Activated CD4-positive, alpha-beta memory T cell treated with anti-CD3 and anti-CD28 coated beads for 36 hours (primary cell): ENCODE results near the gene INO80. TPM values are rescaled to one million over a fixed set of nuclear protein-coding genes. Genes with fewer than 3 reads are reported as not detected.

Experiments
- CTCF ChIA-PET: fragments of 350-600 bp; sonication (Branson Sonifier 250); formaldehyde crosslinking; loops from one replicate; lab custom pipeline; 2021; ENCODE audit warnings: antibody characterized with exemption, inconsistent platforms; lab: Charles Lee
- POLR2A ChIA-PET: fragments of 350-600 bp; sonication (Branson Sonifier 250); formaldehyde crosslinking; loops from one replicate; lab custom pipeline; 2021; ENCODE audit warnings: antibody characterized with exemption; lab: Charles Lee
- DNase-seq: peaks from one replicate; pipeline ENCODE4 v3.0.0-alpha.2; 2020
- H3K27ac Mint-ChIP-seq: one replicate; pipeline ENCODE4 v1.8.0; 2021; ENCODE audit warnings: mixed read lengths
- H3K27me3 Mint-ChIP-seq: one replicate; pipeline ENCODE4 v1.8.0; 2021; ENCODE audit warnings: mixed read lengths
- H3K36me3 Mint-ChIP-seq: one replicate; pipeline ENCODE4 v1.8.0; 2021; ENCODE audit warnings: mixed read lengths
- H3K4me1 Mint-ChIP-seq: one replicate; pipeline ENCODE4 v1.8.0; 2021; ENCODE audit warnings: low read depth, mixed read lengths
- H3K4me3 Mint-ChIP-seq: one replicate; pipeline ENCODE4 v1.8.0; 2021; ENCODE audit warnings: mild to moderate bottlenecking, mixed read lengths
- H3K9me3 Mint-ChIP-seq: one replicate; pipeline ENCODE4 v1.8.0; 2021; ENCODE audit warnings: mixed read lengths
- intact Hi-C: fragments of 100-400 bp; cut with micrococcal nuclease; formaldehyde crosslinking; loops from one replicate; pipeline ENCODE4 v1.15.1; 2023
- total RNA-seq, 2 experiments: library from RNA; stranded (reverse); gene quantifications; one replicate each; pipeline ENCODE4 v1.2.3, GENCODE V29; 2021

Gene INO80
- total RNA-seq, 2 experiments from 2014 or later, result 19.9 to 22.8 TPM

- ChIA-PET CTCF (interaction anchor here (0.6 kb wide), 1 partner anchor 17 kb away, joined by 3 read pairs; no protein-coding TSS in a partner anchor), POLR2A (interaction anchor here (0.5 kb wide), 1 partner anchor 664 kb away, joined by 3 read pairs; no protein-coding TSS in a partner anchor)
- DNase-seq, result no peak
- intact Hi-C loops, result no loop called here
- H3K9me3 Mint-ChIP-seq, result peaks cover 9% of the 10 kb centered on the region
- H3K27me3 Mint-ChIP-seq, result no peaks in the 10 kb centered on the region
- H3K4me3 Mint-ChIP-seq, result no peak overlapping the region
- H3K36me3 Mint-ChIP-seq, result peaks cover 61% of the 10 kb centered on the region
- no peak overlapping the region for H3K27ac Mint-ChIP-seq
- H3K4me1 Mint-ChIP-seq, result no peaks in the 10 kb centered on the region
Observed at GRCh38 chr15:41066516-41066915, 49.6 kb downstream of the INO80 start.

- intact Hi-C loops, result no loop called here
- POLR2A ChIA-PET, result interaction anchor here (0.6 kb wide), 1 partner anchor 218 kb away, joined by 4 read pairs; no protein-coding TSS in a partner anchor
- CTCF ChIA-PET, result no interaction called here
- Mint-ChIP-seq H3K4me1 (no peaks in the 10 kb centered on the region), H3K27ac (no peak overlapping the region), H3K36me3 (peaks cover 65% of the 10 kb centered on the region), H3K9me3 (peaks cover 9% of the 10 kb centered on the region), H3K4me3 (no peak overlapping the region), H3K27me3 (no peaks in the 10 kb centered on the region)
- no peak for DNase-seq
Observed at GRCh38 chr15:41061667-41062066, 54.4 kb downstream of the INO80 start.

DNA sequence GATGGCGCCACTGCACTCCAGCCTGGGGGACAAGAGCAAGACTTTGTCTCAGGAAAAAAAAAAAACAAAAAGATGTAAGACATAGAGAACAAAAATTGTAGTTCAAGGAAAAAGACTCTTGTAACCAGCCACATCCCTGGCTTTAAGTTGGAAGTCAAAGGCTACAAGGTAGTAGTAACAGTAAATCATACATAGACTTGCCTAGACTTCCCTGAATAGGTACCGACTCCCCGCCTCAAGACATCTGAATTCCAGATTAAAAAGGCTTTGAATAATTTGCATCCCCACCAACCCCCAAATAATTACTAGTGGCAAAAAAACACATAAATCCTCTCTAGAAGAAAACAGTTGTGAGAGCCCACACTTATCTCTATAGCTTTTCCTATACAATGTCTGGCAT is 55.6 kb downstream of the INO80 start:
- ChIA-PET CTCF (interaction anchor here (1.7 kb wide), 1 partner anchor 154 kb away, joined by 4 read pairs; no protein-coding TSS in a partner anchor), POLR2A (no interaction called here)
- no peak overlapping the region for H3K4me3 Mint-ChIP-seq
- peaks cover 66% of the 10 kb centered on the region for H3K36me3 Mint-ChIP-seq
- H3K27me3 Mint-ChIP-seq, result no peaks in the 10 kb centered on the region
- no peaks in the 10 kb centered on the region for H3K4me1 Mint-ChIP-seq
- peaks cover 9% of the 10 kb centered on the region for H3K9me3 Mint-ChIP-seq
- intact Hi-C loops, result no loop called here
- no peak overlapping the region for H3K27ac Mint-ChIP-seq
- no peak for DNase-seq

GRCh38 chr15:41056810-41057209 is 59.3 kb downstream of the INO80 start:
- intact Hi-C loops, result no loop called here
- no peak overlapping the region for H3K27ac Mint-ChIP-seq
- no peak for DNase-seq
- no peak overlapping the region for H3K4me3 Mint-ChIP-seq
- ChIA-PET CTCF (no interaction called here), POLR2A (no interaction called here)
- no peaks in the 10 kb centered on the region for H3K4me1 Mint-ChIP-seq
- H3K9me3 Mint-ChIP-seq, result peaks cover 2% of the 10 kb centered on the region
- peaks cover 54% of the 10 kb centered on the region for H3K36me3 Mint-ChIP-seq
- no peaks in the 10 kb centered on the region for H3K27me3 Mint-ChIP-seq

DNA sequence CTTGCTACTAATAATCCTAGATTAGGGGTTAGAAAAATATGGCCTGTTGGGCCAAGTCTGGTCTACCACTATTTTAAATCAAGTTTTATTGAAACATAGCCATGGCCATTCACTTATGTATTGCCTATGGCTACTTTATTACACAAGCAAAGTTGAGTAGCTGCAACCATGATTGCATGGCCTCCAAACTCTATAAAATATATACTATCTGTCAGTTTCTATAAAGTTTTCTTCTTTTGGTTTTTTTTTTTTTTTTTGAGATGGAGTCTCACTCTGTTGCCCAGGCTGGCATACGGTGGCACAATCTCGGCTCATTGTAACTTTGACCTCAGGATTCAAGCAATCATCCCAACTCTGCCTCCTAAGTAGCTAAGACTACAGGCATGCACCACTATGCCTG is 60.4 kb downstream of the INO80 start:
- Mint-ChIP-seq H3K4me1 (no peaks in the 10 kb centered on the region), H3K36me3 (peaks cover 55% of the 10 kb centered on the region), H3K27ac (no peak overlapping the region), H3K4me3 (no peak overlapping the region), H3K9me3 (no peaks in the 10 kb centered on the region), H3K27me3 (no peaks in the 10 kb centered on the region)
- intact Hi-C loops, result no loop called here
- POLR2A ChIA-PET, result no interaction called here
- DNase-seq, result no peak
- CTCF ChIA-PET, result interaction anchor here (1.0 kb wide), 1 partner anchor 114 kb away, joined by 4 read pairs; no protein-coding TSS in a partner anchor

DNA sequence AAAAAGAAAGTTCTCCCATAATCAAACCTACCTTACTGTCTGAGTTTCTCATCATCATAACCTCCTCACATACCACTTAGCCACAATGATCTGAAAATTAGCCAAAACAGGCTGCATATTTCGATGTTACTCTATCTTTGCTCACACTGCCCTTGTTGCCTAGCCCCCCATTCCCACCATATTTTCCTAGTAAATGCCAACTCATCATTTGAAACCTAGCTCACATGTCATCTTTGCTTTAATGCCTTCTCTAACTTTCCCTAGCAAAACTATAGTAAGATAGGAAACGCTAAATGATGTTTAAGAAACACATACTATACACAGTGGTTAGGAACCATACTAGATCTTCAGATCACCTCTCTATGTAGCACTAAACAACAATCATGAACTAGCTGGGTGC is 64.9 kb downstream of the INO80 start:
- CTCF ChIA-PET, result no interaction called here
- intact Hi-C loops, result no loop called here
- Mint-ChIP-seq H3K27ac (no peak overlapping the region), H3K4me3 (no peak overlapping the region), H3K27me3 (no peaks in the 10 kb centered on the region), H3K36me3 (peaks cover 46% of the 10 kb centered on the region), H3K9me3 (no peaks in the 10 kb centered on the region), H3K4me1 (no peaks in the 10 kb centered on the region)
- no peak for DNase-seq
- POLR2A ChIA-PET, result no interaction called here

DNA sequence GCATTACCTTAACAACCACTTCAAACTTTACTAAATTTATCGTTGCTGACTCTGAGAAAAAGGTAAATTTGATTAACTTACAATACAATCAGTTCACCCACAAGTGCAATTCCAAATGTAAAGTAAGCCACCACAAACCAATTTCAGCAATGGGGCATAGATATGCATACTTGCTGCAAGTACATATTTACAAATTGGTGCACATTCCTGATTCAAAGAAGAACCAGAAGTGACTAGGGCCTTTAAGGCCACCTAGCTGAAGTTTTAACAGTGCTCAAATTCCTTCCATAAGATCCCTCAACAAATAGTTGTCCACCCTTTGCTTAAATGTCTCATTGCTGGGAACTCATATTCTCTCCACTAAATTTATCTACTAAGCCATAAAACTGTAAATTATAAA is 67.2 kb downstream of the INO80 start:
- H3K9me3 Mint-ChIP-seq, result no peaks in the 10 kb centered on the region
- intact Hi-C loops, result no loop called here
- no peaks in the 10 kb centered on the region for H3K4me1 Mint-ChIP-seq
- no peak overlapping the region for H3K4me3 Mint-ChIP-seq
- no peak for DNase-seq
- CTCF ChIA-PET, result no interaction called here
- no peak overlapping the region for H3K27ac Mint-ChIP-seq
- peaks cover 41% of the 10 kb centered on the region for H3K36me3 Mint-ChIP-seq
- no peaks in the 10 kb centered on the region for H3K27me3 Mint-ChIP-seq
- POLR2A ChIA-PET, result no interaction called here

GRCh38 chr15:41048397-41048796 is 67.7 kb downstream of the INO80 start:
- intact Hi-C loops, result no loop called here
- no peaks in the 10 kb centered on the region for H3K9me3 Mint-ChIP-seq
- H3K4me3 Mint-ChIP-seq, result no peak overlapping the region
- no peak for DNase-seq
- H3K27me3 Mint-ChIP-seq, result no peaks in the 10 kb centered on the region
- CTCF ChIA-PET, result interaction anchor here (0.7 to 0.9 kb wide), 2 partner anchors 66 to 137 kb away, joined by 3 to 4 read pairs; no protein-coding TSS in a partner anchor
- POLR2A ChIA-PET, result no interaction called here
- H3K4me1 Mint-ChIP-seq, result no peaks in the 10 kb centered on the region
- H3K36me3 Mint-ChIP-seq, result peaks cover 42% of the 10 kb centered on the region
- H3K27ac Mint-ChIP-seq, result no peak overlapping the region

- Mint-ChIP-seq H3K27ac (no peak overlapping the region), H3K36me3 (peaks cover 49% of the 10 kb centered on the region), H3K4me3 (no peak overlapping the region), H3K27me3 (no peaks in the 10 kb centered on the region), H3K4me1 (no peaks in the 10 kb centered on the region), H3K9me3 (no peaks in the 10 kb centered on the region)
- DNase-seq, result no peak
- intact Hi-C loops, result no loop called here
- ChIA-PET POLR2A (no interaction called here), CTCF (no interaction called here)
Observed at GRCh38 chr15:41047474-41047873, 68.6 kb downstream of the INO80 start.

DNA sequence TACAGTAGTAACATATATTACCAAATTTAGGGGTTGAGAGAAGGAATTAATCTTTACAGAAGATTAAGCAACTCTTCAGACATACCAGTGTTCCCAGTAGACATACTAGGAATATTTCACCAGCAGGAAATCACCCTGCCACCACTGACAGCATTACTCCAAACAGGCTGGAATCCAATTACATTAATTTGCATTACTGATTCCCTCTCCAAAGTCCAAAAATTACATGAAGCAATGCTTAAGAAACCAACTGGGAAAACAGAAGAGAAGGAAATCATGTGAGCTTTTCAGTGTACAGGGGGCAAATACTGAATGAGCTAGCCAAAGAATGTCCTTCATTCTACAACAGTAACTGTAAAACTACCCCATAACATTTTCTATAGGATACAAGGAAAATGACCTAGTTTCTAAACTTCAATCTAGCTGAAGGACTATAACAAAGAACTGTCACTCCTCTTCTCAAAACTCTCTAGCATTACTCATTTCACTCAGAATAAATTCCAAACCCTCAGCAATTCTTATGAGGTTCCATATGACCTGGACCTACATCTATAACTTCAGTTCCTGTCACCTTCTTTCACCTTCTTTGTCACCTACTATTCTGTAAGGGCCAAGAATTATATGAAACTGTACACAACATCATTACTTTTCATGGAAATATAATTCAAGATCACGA is 72.7 kb downstream of the INO80 start:
- H3K4me3 Mint-ChIP-seq, result no peak overlapping the region
- peaks cover 31% of the 10 kb centered on the region for H3K36me3 Mint-ChIP-seq
- DNase-seq, result no peak
- no peaks in the 10 kb centered on the region for H3K9me3 Mint-ChIP-seq
- intact Hi-C loops, result no loop called here
- ChIA-PET POLR2A (no interaction called here), CTCF (no interaction called here)
- H3K27me3 Mint-ChIP-seq, result no peaks in the 10 kb centered on the region
- no peaks in the 10 kb centered on the region for H3K4me1 Mint-ChIP-seq
- H3K27ac Mint-ChIP-seq, result no peak overlapping the region

GRCh38 chr15:41042851-41043250 is 73.2 kb downstream of the INO80 start:
- Mint-ChIP-seq H3K27me3 (no peaks in the 10 kb centered on the region), H3K27ac (no peak overlapping the region), H3K4me1 (no peaks in the 10 kb centered on the region), H3K36me3 (peaks cover 30% of the 10 kb centered on the region), H3K4me3 (no peak overlapping the region), H3K9me3 (no peaks in the 10 kb centered on the region)
- DNase-seq, result no peak
- intact Hi-C loops, result no loop called here
- POLR2A ChIA-PET, result no interaction called here
- CTCF ChIA-PET, result no interaction called here

- H3K4me1 Mint-ChIP-seq, result no peaks in the 10 kb centered on the region
- DNase-seq, result no peak
- no peak overlapping the region for H3K4me3 Mint-ChIP-seq
- ChIA-PET POLR2A (no interaction called here), CTCF (no interaction called here)
- H3K9me3 Mint-ChIP-seq, result no peaks in the 10 kb centered on the region
- H3K27ac Mint-ChIP-seq, result no peak overlapping the region
- H3K27me3 Mint-ChIP-seq, result no peaks in the 10 kb centered on the region
- peaks cover 25% of the 10 kb centered on the region for H3K36me3 Mint-ChIP-seq
- intact Hi-C loops, result loop anchor here (10.0 kb wide), 1 partner anchor 146 kb away; no protein-coding TSS in a partner anchor
Observed at GRCh38 chr15:41039121-41039520, 77.0 kb downstream of the INO80 start.

DNA sequence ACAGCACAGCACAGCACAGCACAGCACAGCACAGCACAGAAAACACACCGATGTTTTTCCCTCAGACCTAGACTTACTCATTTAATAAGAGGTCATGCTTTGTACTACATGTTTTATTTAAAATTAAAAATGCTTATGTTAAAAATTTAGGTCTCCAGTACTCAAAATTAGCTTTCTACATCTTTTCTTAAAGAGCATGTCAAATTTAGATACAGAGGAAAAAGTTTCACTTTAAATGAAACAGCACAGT is 84.1 kb downstream of the INO80 start:
- CTCF ChIA-PET, result interaction anchor here (1.3 kb wide), 1 partner anchor 154 kb away, joined by 4 read pairs; no protein-coding TSS in a partner anchor
- H3K27me3 Mint-ChIP-seq, result no peaks in the 10 kb centered on the region
- H3K27ac Mint-ChIP-seq, result no peak overlapping the region
- peaks cover 16% of the 10 kb centered on the region for H3K36me3 Mint-ChIP-seq
- H3K4me1 Mint-ChIP-seq, result peaks cover 3% of the 10 kb centered on the region
- DNase-seq, result no peak
- intact Hi-C loops, result loop anchor here (10.0 kb wide), 1 partner anchor 153 kb away; no protein-coding TSS in a partner anchor
- POLR2A ChIA-PET, result interaction anchor here (0.6 kb wide), 1 partner anchor 137 kb away, joined by 3 read pairs; no protein-coding TSS in a partner anchor
- H3K9me3 Mint-ChIP-seq, result no peaks in the 10 kb centered on the region
- H3K4me3 Mint-ChIP-seq, result no peak overlapping the region
